Middle frontal gyrus (tissue), 1 donor: Measurements from ENCODE around the gene TNS1.

ENCODE experiments used
- DNase-seq: peaks from one replicate; pipeline ENCODE4 v3.0.0-alpha.2; 2015; ENCODE audit warnings: low spot score; ENCODE audit errors: extremely low spot score

Gene TNS1

DNA sequence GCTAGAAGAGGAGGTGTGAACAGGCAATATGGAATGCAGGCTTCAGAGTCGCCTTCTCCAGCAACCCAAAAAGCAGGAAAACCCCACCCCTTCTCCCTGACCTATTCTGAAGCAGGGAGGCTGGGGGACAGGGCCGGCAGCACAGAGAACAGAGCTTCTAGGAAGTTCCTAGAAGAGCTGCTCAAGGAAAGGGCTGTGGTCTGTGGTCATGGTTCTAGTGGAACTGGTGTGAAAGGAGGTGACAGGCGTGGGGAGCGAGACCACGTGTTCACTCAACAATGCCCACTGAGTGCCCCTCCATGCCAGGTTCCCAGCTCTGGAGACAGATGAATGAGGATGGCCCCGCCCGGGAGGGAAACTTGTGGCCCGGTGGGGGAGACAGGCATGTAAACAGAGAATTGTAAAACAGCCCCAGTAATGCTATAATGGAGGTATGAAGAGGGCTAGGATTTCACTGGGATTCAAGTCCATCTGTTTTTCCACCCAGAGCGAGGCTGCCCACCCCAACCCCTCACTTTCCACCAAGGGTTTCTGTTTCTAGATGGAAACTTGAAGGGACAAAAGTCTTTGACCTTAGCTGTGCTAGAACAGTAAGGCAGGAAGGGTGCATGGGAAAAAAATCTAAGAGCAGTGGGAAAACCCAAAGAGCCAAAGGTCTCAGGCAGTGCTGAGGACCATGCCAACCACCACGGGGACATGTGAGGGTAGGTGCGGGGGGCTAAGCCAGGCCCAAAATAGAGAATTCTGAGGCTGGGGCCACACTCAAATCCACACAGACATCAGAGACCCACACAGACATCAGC is 71.8 kb downstream of the TNS1 start:
- no peak for DNase-seq

DNA sequence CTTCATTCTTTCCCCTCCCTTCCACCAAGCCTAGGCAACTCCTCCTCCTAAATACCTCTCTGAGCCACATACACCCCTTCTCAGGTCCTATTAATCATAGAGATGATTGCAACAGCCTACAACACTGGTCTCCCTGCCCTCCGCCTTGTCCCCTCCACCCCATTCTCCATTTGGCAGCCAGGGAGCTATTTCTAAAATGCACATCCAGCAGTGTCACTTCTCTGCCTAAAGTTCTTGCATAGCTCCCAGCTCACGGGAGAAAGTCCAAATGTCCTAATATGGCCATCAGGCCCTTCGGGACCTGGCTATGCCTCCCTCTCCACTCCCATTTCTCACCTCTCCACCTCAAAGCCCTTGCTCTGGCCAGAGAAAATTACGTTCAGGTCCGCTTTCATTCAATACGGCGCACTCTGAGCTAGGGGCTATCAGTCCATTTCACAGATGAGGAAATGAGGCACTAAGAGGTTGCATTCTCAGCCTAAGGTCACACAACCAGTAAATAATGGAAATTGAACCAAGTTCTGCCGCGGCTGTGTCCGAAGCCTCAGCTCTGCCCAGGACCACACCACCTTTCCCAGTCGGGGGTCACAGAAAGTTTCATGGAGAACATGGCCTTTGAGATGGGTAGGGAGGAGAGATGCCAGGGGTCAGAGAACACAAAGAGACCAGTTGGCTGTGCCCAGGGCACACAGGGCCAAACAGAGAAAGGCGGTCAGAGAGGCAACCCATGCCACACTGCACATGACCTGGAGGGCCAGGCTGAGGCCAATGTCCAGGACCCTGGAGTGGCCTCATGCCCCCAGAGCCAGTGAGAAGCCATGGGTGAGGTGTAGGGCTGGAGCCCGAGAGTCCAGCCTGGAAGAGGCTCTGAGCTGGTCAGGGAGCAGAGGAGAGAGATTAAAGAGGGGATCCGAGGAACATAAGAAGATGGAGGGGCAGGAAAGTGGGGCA is 72.8 kb downstream of the TNS1 start:
- DNase-seq: no peak

DNA sequence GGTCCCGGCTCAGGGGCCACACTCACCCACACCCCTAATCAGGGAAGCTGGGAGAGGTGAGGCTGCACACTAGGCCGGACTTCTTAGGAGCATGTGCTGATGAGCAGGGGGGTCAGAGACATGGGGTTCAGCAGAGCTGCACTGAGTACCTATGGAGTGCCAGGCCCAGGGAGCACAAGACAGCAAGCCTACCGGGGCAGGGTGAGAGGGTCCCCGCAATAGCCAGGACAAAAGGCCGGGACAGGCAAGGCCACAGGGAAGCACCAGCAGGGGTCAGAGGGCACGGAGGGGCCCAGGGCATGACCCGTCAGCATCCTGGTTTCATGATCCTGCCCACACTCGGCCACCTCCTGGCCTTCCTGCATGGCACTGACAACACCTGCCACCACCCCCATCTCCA is 73.5 kb downstream of the TNS1 start:
- DNase-seq: no peak

DNA sequence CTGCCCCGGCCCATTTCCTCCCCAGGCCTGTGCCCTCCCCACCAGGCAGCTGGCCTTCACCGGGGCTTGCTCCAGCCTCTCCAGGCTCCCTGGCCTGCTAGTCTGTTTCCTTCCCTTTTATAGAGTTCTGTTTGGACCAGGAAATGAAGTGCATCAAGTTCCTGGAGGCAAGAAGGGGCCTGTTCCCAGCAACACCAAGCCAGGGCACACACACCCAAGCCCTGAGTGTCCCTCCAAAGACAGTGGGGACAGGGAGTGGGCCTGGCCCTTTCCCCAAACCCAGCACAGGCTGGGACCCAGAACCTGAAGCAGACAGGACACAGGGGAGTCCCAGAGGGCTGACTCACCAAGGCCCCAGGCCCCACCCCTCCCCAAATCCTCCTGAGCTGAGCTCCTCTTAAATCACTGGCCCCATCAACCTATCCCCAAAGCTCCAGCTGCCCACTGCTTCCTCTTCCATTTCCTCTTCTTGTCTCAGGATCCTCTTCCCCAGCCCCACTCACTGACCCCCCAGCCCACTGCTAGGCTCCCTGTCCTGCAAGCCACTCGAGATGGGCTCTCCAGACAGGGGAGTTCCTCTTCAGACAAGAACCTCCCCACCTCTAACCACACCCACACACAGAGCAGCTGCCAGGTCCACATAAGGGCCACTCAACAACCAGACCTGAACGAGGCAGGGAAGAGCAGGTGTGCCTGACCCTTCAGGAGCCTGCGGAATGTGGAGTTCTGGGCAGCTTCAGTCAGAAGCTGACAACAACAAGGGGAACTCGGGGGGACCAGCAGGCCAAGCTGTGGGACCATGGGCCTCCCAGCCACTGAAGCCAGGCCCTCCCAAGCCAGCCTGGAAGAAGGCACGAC is 74.2 kb downstream of the TNS1 start:
- DNase-seq: no peak

DNA sequence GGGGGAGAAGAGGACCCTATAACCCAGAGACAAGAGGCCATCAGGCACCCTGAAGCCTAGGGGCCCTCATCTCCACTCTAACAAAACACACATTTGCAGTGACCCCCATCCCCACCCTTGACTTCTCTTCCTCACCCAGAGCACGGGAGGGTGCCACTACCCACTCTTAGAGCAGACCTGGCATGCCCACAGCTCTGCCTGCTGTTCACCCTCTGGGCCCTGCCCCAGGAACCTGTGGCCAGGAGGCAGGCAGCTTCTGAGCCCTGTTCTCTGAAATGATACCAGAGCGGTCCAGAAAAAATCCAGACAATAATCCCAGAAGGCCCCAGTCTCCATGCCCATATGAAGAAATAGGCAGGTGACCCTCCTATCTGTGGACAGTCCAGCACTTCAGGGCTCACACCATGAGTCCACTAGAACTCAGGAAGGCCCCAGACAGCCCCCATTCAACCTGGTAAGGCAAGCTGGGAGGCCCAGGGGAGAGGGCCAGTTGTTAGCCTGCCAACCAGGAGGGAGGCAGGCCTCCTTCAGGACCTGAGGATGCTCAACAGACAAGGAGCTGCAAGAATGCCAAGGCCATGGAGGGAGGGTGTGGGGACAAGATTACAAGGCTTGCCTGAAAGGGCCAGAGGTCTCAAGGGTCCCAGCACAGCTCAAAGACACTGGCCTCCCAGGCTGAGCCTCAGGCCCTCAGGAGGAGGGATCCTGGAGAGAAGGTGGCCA is 75.0 kb downstream of the TNS1 start:
- no peak for DNase-seq

DNA sequence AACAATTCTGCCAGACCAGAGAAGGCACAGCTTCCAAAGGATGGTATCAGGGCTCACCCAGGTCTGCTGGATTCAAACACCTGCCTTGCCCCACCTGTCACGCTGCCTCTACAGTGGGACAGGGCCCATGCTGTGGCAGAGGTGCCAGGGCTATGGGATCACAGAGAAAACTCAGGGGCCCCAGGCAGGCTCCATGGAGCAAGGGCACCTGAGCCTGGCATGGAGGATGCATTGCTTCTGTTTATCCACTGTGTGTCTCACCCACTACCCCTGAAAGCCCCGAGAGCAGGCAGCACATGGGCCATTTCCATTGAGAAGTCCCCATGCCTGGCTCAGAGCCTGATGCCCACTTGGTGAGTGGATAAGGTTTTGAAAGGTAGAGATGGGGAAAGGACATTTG is 76.0 kb downstream of the TNS1 start:
- DNase-seq: no peak

DNA sequence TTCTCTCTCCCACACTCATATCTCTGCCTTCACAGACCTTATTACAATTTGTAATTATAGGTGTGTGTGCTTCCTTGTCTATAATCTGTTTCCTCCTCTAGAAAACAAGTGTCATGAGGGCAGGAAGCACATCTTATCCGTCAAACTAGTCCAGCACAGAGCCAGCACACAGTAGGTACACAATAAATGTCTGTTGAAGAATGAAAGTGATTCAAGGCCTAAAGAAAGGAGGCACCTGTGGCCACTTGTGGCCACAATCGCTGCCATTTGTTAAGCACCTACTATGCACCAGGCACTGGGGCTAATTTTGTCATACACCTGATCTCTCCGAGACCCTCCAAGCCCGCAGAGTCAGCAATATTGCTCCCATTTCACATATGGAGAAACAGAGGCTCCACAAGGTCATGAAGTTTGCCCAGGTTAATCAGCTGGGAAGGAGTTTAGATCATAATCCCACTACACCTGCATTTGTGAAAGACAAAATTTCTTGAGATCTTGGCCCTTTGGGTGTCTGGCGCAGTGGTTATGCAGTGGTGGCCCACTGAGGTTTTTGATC is 78.4 kb downstream of the TNS1 start:
- DNase-seq: no peak

DNA sequence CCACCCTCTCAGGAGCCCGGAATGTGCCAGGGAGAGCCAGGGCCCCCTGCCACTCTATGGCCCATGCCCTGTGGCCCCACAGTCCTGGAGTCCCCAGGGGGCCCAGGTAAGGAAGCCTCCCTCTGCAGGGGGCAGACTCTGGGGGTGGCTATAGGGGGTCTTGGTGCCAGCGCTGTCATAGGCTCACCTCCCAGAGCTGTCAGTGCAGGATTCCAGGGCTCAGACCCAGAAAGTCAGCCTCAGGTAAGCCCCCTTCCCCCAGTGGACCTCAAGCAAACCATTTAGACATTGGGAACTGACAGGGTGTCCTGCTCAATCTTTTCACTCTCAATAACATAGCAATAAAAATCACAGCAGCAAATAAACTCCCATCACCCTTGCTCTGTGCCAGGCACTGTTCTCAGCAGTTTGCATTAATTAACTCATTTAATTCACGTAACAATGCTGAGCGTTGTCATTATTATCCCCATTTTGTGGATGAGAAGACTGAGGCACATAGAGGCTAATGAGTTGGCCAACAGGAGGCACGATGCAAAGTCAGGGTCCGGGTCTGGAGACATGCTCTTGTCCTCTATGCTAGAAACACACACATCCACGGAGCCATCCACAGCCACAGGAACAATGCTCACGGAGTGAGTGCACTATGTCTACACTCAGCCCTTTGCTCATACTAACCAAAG is 79.6 kb downstream of the TNS1 start:
- DNase-seq: no peak

DNA sequence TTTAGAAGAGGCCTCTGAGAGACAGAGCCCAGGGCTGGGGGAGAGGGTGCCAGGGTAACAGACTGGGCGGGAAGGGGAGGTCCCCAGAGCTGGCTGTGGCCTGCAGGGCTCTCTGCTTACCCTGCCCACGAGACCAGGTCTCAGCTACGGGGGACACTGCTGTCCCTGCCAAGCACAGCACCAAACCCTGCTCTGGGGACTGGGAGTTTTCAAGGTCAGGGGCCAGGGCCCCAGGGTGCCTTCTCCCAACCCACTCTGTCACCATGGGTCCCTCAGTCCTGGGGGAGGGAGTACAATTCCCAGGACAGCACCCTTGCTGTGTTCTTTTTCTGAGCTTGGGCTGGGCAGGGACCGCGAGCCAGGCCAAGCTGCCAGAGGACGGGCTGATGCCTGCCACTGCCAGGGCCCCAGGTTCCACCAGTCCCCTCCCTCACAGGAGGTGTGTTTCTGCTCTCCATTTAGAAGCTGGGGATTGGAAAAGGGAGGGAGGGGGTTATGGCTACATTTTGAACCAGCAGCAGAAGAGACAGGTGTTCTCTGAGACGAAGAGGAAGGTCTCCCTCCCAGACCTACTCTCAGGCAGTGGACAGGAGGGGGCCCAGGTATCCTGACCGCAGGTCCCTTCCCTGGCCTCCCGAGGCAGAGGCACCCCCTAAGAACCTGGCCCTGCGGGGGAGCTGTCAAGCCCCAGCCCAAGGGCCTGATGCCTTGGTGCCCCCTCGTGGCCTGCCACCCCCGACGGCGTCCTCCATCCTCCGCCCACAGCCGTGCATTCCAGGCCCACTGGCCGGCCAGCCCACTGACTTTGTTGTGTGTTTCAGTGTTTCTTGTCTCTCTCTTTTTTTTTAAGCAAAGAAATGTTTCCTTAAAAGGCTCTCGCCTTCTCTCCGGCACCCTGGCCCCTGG is 80.4 kb downstream of the TNS1 start:
- DNase-seq: no peak

DNA sequence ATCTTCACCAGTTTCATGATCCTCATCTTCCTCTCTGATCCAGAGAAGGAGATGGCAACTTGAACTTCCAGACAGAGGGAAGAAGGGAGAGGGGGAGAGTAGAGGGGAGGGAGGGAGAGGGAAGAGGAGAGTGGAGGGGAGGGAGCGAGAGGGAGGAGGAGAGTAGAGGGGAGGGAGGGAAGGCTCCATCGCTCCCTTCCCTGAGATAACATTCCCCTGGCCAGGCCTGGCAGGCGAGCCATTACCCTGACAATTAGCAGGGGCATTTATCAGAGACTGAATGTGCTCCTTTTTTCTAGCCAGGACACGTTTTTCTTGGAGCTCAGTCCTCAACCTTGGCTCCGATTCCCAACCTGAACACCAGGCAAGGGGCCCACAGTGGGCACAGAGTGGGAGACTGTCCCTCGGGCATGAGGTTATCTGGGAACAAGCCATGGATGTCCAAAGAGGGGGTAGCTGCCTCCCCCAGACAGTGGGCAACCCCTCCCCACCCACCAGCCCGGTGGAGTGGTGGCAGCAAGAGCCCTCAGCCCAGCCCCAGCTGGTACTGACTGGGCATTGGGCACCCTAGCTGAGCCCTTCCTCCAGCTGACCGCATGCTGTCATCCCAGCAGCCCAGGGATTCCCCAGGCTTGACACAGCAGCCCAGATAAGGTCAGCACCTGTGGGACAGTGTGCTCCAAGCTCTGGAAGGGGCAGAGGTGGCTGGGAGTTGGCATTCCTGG is 81.8 kb downstream of the TNS1 start:
- DNase-seq: no peak

DNA sequence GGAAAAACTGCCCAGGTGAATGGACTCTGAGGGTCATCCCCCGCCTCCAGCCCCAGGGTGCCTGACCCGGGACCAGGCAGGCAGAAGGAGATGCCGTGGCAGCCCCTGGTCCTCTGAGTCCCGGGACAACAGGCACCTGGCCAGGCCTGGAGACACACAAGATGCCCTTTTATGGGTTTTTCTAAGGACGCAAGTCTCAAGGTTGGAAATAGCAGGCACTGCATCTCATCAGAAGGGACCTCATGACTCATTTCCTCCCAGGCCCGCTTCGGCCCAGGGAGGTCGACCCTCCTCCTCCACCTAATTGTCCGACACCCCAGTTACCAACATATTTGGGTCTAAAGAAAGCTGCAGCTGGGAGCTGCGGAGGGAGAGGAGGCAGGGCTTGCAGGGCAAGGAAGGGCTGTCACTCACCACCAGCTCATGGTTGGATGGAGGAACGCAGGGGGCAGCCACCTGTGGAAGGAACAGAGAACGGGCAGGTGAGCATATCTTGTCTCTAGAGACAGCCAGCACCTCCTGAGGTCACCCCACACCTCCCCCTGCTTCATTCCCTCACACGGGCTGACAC is 82.9 kb downstream of the TNS1 start:
- no peak for DNase-seq

DNA sequence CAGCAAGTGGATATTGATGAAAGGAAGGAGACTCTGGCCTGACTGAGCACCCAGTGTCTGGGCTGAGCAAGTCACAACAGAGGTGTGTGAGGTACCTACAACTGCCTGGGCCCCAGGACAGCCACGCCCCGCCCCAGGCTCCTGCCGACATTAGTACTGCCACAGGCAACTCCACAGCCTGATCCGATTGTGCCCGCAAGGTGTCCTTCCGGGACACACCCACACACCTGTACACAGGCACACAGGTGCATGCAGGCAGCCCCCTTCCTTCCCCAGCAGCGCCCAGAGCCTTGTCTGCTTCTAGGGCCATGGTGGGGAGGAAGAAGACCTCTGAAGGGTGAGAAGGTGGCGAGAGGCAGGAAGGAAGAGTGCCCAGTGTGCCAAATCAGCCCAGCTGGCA is 83.6 kb downstream of the TNS1 start:
- no peak for DNase-seq

DNA sequence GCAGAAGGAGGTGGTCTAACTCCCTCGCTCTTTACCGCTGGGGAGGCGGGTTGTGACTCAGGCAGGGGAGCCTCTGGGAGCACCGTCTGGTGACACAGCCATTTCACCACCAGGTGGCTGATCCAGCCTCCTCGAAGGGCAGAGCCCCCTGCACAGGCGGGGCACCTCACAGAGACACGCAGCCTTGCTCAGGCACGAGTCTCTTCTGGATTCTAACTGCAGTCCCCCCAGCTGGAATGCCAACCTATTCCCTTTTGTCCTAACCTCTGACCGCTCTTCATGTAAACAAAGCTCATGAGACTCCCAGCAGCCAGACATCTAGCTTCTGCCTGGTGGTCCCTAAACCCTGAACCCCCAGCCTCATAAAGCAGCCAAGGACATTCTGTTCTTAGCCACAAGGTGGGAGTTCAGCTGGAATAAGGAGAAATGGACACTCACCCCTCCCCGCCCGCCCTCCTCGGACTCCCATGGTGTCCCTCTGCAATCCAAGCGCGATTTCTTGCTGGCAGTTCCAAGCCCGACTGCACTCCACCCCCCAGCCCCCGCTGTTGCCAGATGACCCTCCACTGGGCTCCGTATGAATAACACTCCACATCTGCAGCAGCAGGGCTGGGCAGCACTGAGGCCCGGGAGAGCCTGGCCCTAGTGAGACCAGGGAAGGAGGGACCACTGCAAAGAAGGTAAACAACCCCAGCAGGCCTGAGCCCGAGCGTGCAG is 84.3 kb downstream of the TNS1 start:
- DNase-seq: no peak

DNA sequence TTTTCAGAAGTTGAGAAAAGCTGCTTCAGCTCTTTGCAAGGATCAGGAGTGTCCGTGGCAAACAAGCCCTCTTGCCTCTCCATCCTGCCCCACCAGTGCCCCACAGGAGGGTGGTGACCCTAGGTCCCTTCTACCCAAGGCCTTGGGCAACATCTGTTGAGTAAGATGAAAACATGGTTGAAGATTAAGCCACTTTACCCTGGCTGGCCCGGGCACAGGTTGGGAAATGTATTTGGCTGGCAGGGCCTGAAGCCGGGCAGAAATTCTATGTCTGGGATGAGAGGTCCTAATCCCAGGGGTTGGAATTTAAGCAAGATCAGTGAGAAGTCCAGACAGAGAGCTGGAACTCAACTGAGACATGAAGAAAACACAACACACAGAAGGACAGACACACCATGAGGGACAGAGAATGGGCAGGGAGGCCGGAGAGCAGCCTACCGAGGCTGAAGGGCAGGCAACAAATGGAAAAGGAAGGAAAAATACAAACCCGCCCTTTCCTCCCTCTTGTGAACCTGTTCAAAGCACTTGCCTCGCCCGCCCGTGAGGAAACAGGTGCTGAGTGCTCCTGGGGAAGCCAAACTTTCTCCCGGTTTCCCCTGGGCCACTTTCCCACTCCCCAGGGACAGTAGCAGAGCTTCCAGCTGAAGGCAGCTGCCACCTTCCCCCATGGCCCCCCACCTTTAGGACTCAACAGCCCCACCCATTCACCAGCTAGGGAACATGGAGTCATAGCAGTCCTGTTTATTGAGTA is 86.1 kb downstream of the TNS1 start:
- no peak for DNase-seq

DNA sequence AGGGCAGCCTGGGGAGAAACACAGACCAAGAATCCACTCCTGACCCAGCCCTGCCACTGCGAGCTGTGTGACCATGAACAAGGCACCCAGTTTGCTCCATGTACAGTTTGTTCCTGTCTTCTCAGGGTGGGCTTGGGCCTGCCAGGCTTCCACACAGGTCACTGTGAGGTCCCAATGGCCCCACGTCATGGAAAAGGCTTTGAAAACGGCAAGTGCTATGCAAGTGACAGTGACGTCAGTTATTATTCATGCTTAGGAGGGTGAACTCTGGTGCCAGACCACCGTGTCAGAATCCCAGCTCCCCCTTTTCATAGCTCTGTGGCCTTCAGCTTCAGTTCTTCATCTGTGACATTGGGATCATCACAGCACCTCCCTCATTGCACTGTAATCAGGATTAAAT is 87.1 kb downstream of the TNS1 start:
- DNase-seq: no peak

DNA sequence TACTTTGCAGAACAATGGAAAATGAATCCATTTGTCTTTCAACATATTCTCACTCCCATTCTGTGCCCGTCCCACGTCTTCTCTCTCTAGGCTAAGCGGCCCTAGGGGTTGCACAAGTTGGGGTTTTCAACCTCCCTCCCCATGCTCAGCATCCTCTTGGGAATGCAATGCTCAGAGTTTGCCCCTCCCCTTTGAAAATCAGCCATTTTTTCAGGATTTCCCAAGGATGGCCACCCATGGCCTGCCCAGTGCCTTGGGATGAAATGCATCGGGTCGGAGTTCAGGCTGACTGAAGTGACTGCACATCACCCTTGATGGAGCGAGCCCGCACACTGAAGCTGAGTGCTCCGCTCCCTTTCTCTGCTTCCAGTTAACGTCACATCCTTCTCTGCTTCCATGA is 87.9 kb downstream of the TNS1 start:
- no peak for DNase-seq

DNA sequence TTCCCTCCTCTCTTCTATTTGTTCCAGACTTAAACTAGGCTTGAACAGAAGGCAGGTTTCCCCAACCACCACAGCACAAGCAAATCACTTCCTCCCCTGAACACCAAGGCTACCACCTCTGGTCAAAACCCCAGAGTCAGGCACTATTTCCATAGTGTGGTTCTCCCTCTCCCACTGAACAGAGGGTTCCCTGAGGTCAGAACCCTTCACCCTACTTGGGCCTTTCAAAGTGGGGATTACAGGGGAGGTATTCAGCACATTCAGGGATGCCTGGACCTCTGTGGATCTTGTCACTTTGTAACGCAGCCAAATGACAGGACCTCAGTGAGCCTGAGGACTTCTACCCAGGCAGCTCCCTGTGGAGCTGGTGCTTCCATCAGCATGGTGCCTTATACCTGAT is 88.7 kb downstream of the TNS1 start:
- DNase-seq: no peak
